Panc1 (cell line): ENCODE results near the gene PLS3. TPM values are rescaled to one million over a fixed set of nuclear protein-coding genes. Genes with fewer than 3 reads are reported as not detected.

Experiments used
- ATAC-seq: fragments of 200-7000 bp; cut with Tn5 transposase; 2 replicates; pipeline ENCODE4 v1.9.1; 2020; ENCODE audit warnings: mild to moderate bottlenecking, moderate library complexity
- BruUV-seq: library from RNA; stranded (reverse); fragments of 400-500 nt; replicated peaks from 2 replicates; lab custom pipeline; 2021; lab: Mats Ljungman, UMichigan
- CTCF ChIA-PET: fragments of 300-600 bp; sonication (Branson Sonifier 250); formaldehyde crosslinking; loops from one replicate; lab custom pipeline; 2022; ENCODE audit warnings: antibody characterized with exemption; lab: Charles Lee
- POLR2A ChIA-PET: fragments of 300-600 bp; sonication (Branson Sonifier 250); formaldehyde crosslinking; loops from one replicate; lab custom pipeline; 2022; ENCODE audit warnings: antibody characterized with exemption; lab: Charles Lee
- DNase-seq: peaks from one replicate; pipeline ENCODE4 v3.0.0-alpha.2; 2010; ENCODE audit warnings: low read depth, low spot score
- H3K27ac ChIP-seq: 2 replicates; pipeline ENCODE4 v1.5.1; 2011; ENCODE audit warnings: mild to moderate bottlenecking, low read length, inconsistent platforms
- H3K27me3 ChIP-seq: fragments of 200-500 bp; sonication (Bioruptor generic); 2 replicates; pipeline ENCODE4 v1.6.0; 2014; ENCODE audit warnings: low read length, inconsistent platforms; ENCODE audit not compliant: control insufficient read depth, insufficient read depth
- H3K36me3 ChIP-seq: fragments of 200-500 bp; sonication (Bioruptor generic); 2 replicates; pipeline ENCODE4 v1.5.1; 2014; ENCODE audit warnings: inconsistent platforms, mild to moderate bottlenecking, low read length, moderate library complexity; ENCODE audit not compliant: control insufficient read depth, insufficient read depth
- H3K4me1 ChIP-seq: 2 replicates; pipeline ENCODE4 v1.5.1; 2011; ENCODE audit warnings: inconsistent platforms, mild to moderate bottlenecking, low read length, moderate library complexity; ENCODE audit not compliant: control insufficient read depth, insufficient read depth
- H3K4me3 ChIP-seq, 2 experiments: 2 replicates each; pipeline ENCODE4 v1.5.1; 2011 to 2012; ENCODE audit warnings: low read depth in 2 of 2, low read length in 2 of 2, mild to moderate bottlenecking in 2 of 2, inconsistent platforms in 1 of 2, moderate library complexity in 1 of 2
- H3K9me3 ChIP-seq: fragments of 200-500 bp; sonication (Bioruptor generic); 2 replicates; pipeline ENCODE4 v1.5.1; 2014; ENCODE audit warnings: low read depth, mild to moderate bottlenecking, inconsistent platforms, low read length, moderate library complexity; ENCODE audit not compliant: control insufficient read depth, insufficient read depth
- POLR2AphosphoS5 ChIP-seq: IDR thresholded peaks from 2 replicates; pipeline ENCODE4 v1.6.1; 2012; ENCODE audit warnings: mild to moderate bottlenecking, low read depth, low read length, moderate library complexity
- SIN3A ChIP-seq: IDR thresholded peaks from 2 replicates; pipeline ENCODE4 v1.6.1; 2012; ENCODE audit warnings: low read depth, mild to moderate bottlenecking, low read length, moderate library complexity, borderline replicate concordance; ENCODE audit not compliant: insufficient read depth
- TCF7L2 ChIP-seq: IDR thresholded peaks from 2 replicates; pipeline ENCODE4 v1.6.1; 2011; ENCODE audit warnings: mild to moderate bottlenecking, low read depth, low read length, inconsistent platforms
- in situ Hi-C: cut with HindIII; loops from 2 replicates; pipeline ENCODE4 v1.10.0; 2016; ENCODE audit warnings: low sequenced_read_pairs, low pct_unique_long_range_greater_than_20kb
- intact Hi-C: fragments of 100-400 bp; cut with micrococcal nuclease; formaldehyde crosslinking; loops from one replicate; pipeline ENCODE4 v1.10.0; 2022; ENCODE audit not compliant: unreplicated experiment
- total RNA-seq: library from RNA; stranded (reverse); gene quantifications from one replicate; pipeline ENCODE4 v1.2.1, GENCODE V29; 2021; ENCODE audit not compliant: unreplicated experiment
- TF ChIP-seq, protein P1 (sequence below): fragments of 450-650 bp; IDR thresholded peaks from 2 replicates; pipeline ENCODE4 v1.5.1; 2017; ENCODE audit warnings: mild to moderate bottlenecking
- TF ChIP-seq, protein P2 (sequence below), 2 experiments: IDR thresholded peaks; 2 replicates each; pipeline ENCODE4 v1.6.1; 2011 to 2012; ENCODE audit warnings: low read depth in 2 of 2, control low read depth in 1 of 2, low read length in 1 of 2, mild to moderate bottlenecking in 1 of 2, moderate library complexity in 1 of 2; ENCODE audit not compliant: insufficient read depth in 1 of 2

PLS3 gene
- total RNA-seq, 1 experiment from 2014 or later: 164 TPM

DNA sequence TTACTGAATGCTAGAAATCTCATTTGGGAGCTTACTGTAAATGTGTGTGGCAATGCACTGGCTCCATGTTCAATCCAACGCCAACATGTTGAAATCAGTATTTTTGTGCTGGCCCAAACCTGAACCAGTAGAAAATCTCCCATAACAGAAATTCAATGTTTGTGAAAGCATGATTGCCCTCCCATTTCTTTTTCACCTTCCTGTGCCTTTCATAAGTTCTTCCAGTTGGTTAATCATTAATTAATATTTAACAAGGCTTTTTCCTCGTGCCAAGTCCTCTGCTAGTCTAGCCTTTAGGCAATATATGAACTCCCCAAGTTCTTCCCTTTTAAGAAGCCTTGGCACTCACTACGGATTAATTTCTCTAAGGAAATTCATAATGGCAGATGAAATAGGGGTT is 1.3 kb upstream of the PLS3 start:
- Histone ChIP-seq H3K27me3 (no peaks in the 10 kb centered on the region), H3K36me3 (no peaks in the 10 kb centered on the region), H3K4me1 (peaks cover 36% of the 10 kb centered on the region), H3K4me3 (no peak overlapping the region), H3K27ac (peak overlapping the region; percentile 92), H3K9me3 (no peaks in the 10 kb centered on the region)
- in situ Hi-C loops (no loop called here), intact Hi-C loops (loop anchor here (5.0 kb wide), 1 partner anchor 227 kb away; no protein-coding TSS in a partner anchor)
- POLR2A ChIA-PET: no interaction called here
- DNase-seq: no peak
- BruUV-seq: no TSS peak
- CTCF ChIA-PET: no interaction called here
- no peak for ATAC-seq
- TF ChIP-seq POLR2AphosphoS5: no peak
- TF ChIP-seq, protein P1, sequence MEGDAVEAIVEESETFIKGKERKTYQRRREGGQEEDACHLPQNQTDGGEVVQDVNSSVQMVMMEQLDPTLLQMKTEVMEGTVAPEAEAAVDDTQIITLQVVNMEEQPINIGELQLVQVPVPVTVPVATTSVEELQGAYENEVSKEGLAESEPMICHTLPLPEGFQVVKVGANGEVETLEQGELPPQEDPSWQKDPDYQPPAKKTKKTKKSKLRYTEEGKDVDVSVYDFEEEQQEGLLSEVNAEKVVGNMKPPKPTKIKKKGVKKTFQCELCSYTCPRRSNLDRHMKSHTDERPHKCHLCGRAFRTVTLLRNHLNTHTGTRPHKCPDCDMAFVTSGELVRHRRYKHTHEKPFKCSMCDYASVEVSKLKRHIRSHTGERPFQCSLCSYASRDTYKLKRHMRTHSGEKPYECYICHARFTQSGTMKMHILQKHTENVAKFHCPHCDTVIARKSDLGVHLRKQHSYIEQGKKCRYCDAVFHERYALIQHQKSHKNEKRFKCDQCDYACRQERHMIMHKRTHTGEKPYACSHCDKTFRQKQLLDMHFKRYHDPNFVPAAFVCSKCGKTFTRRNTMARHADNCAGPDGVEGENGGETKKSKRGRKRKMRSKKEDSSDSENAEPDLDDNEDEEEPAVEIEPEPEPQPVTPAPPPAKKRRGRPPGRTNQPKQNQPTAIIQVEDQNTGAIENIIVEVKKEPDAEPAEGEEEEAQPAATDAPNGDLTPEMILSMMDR: no peak
- no peak for TF ChIP-seq TCF7L2
- TF ChIP-seq, protein P2, sequence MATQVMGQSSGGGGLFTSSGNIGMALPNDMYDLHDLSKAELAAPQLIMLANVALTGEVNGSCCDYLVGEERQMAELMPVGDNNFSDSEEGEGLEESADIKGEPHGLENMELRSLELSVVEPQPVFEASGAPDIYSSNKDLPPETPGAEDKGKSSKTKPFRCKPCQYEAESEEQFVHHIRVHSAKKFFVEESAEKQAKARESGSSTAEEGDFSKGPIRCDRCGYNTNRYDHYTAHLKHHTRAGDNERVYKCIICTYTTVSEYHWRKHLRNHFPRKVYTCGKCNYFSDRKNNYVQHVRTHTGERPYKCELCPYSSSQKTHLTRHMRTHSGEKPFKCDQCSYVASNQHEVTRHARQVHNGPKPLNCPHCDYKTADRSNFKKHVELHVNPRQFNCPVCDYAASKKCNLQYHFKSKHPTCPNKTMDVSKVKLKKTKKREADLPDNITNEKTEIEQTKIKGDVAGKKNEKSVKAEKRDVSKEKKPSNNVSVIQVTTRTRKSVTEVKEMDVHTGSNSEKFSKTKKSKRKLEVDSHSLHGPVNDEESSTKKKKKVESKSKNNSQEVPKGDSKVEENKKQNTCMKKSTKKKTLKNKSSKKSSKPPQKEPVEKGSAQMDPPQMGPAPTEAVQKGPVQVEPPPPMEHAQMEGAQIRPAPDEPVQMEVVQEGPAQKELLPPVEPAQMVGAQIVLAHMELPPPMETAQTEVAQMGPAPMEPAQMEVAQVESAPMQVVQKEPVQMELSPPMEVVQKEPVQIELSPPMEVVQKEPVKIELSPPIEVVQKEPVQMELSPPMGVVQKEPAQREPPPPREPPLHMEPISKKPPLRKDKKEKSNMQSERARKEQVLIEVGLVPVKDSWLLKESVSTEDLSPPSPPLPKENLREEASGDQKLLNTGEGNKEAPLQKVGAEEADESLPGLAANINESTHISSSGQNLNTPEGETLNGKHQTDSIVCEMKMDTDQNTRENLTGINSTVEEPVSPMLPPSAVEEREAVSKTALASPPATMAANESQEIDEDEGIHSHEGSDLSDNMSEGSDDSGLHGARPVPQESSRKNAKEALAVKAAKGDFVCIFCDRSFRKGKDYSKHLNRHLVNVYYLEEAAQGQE (IDR thresholded peaks at IDR 0.05; ENCODE audit: insufficient read depth in 1 of 2, low read depth in 2 of 2, low read length in 1 of 2): no peak
- no peak for TF ChIP-seq SIN3A

DNA sequence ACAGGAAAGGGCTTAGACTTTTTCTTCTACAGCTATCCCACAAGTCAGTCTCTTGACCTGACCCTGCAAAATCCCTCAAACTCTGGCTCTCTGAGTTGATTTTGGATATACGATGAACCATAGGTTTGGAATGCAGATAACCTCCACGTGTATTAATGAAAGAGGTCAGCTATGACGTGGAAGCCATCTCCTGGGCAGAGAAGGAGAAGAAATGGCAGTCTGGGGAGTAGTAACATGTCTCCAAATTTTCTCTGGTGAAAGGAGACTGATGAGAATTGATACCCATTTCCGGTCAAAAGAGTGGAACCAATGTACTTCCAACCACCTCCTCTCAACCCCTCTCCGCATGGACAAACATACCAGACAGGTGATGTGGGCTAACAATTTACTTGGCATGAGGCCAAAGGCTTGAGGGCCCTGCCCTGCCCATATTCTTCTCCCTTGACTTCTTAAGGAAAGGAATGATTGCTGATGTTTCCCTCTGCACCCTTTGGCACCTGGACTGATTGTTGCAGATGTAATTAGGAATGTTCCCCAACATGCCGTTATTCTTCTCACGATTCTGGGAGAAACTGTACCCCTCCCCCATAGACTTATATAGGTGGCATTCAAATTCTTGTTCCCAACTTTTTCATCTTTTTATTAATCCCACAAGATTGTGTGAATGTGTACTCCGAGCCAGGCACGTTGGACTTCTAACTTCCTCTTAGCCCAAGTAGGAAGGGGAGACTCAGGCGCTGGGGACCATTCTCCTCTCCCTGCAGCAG is 580 bp upstream of the PLS3 start:
- in situ Hi-C loops: no loop called here
- Histone ChIP-seq H3K9me3 (no peaks in the 10 kb centered on the region), H3K27ac (peak overlapping the region; percentile 92), H3K27me3 (no peaks in the 10 kb centered on the region), H3K4me3 (peak overlapping the region; percentile 76 to 80), H3K36me3 (no peaks in the 10 kb centered on the region), H3K4me1 (peaks cover 38% of the 10 kb centered on the region)
- intact Hi-C loops: loop anchor here (5.0 kb wide), 1 partner anchor 228 kb away; no protein-coding TSS in a partner anchor
- ChIA-PET CTCF (no interaction called here), POLR2A (interaction anchor here (0.6 kb wide), 1 partner anchor 15 kb away, joined by 5 read pairs; no protein-coding TSS in a partner anchor)
- peak; percentile 51 for ATAC-seq
- TF ChIP-seq TCF7L2 (no peak), POLR2AphosphoS5 (no peak; the same call in 1 of the 2 replicates)
- BruUV-seq: no TSS peak
- DNase-seq: peak; percentile 87
